Activated CD8-positive, alpha-beta memory T cell treated with anti-CD3 and anti-CD28 coated beads, Interleukin-2, amount 50 U/mL, for 24 hours (primary cell): ENCODE measurements around the gene SLC37A1.

Source experiments
- DNase-seq: peaks from one replicate; pipeline ENCODE4 v3.0.0-alpha.2; 2020; ENCODE audit errors: extremely low read depth

SLC37A1 gene

GRCh38 chr21:42544544-42544943, 30.9 kb downstream of the SLC37A1 start:
- no peak for DNase-seq

DNA sequence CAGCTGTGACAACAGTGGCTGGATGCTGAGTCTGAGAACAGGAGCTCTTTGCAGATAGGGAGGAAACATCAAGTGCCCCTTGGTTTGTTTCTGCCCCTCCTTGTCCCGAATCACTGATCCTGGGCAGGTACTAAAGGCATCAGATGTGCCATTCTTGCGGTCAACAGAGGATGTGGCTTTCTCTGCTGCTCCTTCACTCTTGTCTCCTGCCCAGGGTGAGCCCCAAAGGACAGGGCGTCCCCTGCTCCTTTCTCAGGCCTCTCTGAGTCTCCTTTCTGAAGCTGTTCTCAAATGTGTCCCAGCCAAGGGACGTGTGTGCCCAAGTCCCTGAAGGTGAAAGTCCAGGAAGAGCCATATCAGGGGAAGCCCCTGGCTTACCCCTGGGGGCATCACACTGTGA, 31.7 kb downstream of the SLC37A1 start:
- no peak for DNase-seq

GRCh38 chr21:42545745-42546144, 32.1 kb downstream of the SLC37A1 start:
- DNase-seq: no peak

DNA sequence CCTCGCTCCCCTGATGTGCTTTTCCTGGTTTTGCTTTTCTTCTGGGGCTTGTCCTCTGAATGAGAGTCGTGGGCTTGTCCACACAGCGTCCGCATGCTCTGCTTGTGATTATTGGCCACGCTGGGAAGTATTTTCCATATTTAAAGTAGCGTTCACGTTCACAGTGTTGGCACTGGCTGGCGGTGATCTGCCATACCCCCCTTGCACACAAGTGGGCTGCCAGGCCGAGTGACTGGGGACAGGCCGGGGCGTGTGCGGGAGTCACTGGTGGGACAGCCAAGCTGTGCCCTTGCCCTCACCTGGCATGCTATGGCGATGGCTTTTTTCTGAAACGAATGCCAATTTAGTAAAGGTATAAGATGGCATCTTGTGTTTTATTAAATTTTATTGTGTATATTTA, 32.8 kb downstream of the SLC37A1 start:
- DNase-seq: no peak

DNA sequence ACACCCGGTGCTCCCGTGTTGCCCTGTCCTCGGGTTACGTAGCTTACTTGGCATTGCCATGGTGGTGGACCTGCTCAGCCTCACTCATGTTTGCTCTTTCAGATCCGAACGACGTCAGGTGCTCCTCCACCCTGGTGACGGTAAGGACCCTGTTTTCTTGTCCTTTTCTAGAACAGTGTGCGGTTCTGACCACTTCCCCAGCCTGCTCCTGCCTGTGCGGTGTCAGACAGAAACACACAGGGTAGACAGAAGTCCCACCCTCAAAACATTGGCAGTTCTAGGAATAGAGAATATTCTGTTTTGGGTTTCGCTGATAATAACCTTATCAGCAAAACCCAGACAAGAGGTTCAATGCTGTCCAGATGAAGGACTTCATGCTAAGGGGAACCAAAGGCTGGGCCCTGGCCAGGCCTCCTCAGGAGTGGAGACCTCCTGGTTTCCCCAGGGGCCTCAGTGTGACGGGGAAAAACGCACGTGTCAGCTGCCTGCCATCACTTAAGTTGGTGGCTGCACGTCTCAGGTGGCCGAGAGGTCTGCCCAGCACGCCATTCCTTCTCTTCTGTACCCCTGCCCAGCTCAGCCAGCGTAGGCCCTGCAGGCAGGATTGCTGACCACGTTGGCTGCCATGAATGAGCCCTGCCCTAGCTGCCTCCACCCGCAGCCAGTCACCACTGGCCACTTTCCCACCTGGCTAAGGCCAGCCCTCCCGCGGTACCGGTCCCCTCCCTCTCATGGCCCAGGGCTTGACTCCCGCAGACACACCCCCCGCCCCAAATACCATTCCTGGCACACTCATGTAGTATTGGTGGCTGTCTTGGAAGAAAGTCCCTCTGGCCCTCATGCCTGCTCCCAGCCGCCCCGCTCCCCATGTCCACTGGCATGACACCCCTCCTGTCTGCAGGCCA, 33.6 kb downstream of the SLC37A1 start:
- no peak for DNase-seq

- no peak for DNase-seq
Observed at GRCh38 chr21:42547906-42548365, 34.3 kb downstream of the SLC37A1 start.

DNA sequence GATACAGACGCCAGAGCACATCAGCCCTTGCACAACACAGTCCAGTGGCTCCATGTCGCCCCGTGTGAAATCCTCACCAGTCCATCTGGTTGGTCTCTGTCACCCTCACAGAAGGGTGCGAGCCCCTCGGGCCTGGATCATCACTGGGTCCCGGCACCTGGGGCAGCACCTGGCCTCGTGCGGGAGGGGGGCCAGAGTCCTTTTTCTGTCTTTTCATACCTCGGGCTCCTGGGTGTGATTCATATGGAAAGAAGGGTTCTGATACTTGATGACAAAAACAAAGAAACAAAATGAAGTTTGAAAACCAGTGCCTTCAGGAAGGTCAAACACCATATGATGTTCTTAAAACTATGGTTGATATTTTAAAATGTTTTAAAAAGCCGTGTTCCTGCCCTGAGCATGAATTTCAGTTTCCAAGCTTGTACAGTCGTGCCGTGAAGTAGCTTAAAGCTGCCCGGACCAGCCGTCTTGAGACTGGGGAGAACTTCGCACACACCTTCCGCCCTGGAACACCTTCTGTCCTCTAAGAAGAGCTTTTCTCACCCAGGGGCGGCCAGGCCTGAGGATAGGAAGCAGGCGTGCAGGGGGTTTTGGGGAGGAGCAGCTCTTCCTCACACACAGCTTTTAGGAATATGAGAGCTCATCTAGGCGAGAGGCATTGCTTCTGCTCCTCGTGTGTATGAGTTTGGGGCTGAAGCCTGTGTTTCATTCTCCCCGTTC, 35.2 kb downstream of the SLC37A1 start:
- no peak for DNase-seq

- no peak for DNase-seq
Observed at GRCh38 chr21:42550817-42551216, 37.2 kb downstream of the SLC37A1 start.

- no peak for DNase-seq
Observed at GRCh38 chr21:42552407-42553336, 39.0 kb downstream of the SLC37A1 start.

- DNase-seq: no peak
Observed at GRCh38 chr21:42553435-42553834, 39.8 kb downstream of the SLC37A1 start.

DNA sequence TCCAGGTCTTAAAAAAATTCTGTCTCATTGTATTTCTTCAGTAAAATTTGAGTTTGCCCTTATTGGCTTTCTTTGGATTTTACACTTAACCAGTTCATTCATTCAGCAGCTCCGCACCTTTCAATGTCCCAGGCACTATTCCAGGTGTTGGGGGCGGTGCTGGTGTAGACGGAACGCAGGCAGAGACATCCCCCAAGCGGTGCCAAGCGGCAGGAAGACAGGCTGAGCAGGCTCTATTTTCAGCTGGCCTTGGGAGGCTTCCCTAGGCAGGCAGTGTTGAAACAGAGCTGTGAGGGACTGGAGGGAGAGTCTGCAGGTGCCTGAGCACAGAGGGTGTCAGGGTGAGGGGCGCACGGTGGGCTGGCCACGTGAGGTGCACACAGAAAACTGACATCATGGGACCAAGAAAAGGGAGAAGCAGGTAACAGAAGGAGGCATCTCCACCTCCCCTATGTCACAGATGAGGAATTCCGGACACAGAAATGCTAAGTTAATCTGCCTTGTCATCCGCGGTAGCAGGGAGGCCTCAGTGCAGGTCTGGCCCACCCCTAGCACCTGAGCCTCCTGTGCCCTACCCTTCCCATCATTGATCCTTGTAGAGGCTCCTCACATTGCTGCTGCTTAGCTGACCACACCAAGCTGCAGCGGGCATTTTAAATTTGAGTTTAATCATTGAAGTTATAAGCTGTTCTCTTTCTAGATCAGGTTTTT, 40.8 kb downstream of the SLC37A1 start:
- DNase-seq: no peak

GRCh38 chr21:42555756-42556438, 42.2 kb downstream of the SLC37A1 start:
- DNase-seq: no peak

- DNase-seq: no peak
Observed at GRCh38 chr21:42556476-42556875, 42.8 kb downstream of the SLC37A1 start.

DNA sequence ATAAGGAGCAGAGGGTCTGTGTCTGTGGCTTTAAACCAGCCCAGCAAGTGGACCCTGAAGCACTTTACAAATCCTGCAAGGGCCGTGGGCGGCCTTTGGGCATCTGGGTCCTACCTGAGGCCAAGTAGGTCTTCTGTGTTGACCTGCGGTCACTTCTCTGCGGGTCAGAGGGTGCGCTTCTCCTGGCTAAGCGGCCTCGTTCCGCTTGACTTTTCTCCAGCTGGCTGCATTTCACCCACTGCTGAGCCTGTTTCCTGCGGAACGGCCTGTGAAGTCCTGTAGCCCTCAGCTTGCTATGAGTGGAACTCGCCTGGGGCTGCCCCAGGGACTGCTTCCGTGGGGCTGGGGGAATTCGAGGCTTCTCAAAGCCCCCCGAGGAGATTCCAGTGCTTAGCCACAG, 43.3 kb downstream of the SLC37A1 start:
- no peak for DNase-seq

DNA sequence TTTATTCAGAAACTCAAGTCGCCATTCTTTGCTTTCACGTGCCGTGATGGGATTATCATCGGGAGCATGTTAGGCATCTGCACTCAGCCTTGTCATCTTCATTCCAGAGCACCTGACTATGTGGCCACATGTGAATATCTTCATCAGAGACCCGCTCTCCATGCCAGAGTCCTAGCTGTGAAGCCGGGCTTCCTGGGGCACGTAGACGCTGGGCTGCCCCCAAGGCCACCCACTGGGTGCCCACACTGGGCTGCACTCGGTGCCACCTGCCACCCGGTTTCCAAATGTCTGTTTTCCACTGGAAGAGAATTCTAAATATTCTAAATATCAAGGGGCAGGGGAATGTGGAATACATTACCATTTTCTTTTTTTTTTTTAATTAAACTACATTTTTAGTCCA, 43.8 kb downstream of the SLC37A1 start:
- DNase-seq: no peak

DNA sequence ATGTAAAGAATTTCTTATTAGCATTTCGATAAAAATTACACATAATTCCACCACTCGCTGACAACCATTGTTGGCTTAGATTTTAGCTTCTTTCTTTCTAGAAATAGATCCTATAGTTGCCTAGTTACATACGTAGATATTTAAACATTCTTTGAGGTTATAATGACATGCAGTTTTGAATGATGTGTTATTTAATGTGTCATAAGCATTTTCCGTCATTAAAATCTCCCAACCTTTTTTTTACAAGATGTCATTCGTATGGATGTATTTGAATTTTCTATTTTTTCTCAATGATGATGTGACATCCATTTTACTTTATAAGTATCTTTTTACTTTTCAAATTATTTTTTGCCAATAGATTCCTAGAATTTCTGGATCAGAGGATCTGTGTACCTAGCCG, 44.7 kb downstream of the SLC37A1 start:
- no peak for DNase-seq

DNA sequence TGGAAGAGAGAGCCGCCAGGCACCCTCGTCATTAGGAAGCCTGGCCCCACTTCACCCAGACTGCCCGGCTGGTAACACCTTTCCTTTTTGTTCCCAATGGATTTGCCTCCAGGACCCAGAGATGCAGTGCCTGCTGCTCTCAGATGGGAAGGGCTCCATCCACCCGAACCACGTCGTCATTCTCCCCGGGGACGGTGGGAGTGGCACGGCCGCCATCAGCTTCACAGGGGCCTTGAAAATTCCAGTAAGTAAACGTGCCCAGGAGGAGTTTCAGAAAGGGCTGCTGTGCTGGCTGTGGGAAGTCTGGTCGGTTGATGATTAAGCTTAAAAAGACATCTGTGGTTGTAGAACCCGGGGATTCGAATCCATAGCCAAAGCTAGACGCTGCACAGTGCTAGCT, 45.2 kb downstream of the SLC37A1 start:
- no peak for DNase-seq

DNA sequence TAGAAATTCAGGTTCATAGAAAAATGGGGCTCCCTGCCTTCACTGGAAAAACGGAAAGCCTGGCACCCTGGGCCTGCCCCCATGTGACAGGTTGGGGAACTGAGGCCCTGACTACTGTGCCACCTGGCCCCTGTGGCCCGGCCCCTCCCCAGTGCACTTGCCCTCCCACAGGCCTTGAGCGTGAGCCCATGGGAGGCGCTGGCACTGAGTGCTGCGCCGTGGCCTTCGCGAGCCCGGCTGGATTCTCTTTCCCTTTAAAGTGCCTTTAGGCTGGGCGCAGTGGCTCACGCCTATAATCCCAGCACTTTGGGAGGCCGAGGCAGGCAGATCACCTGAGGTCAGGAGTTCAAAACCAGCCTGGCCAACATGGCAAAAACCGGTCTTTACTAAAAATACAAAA, 45.7 kb downstream of the SLC37A1 start:
- DNase-seq: no peak

GRCh38 chr21:42560517-42561179, 47.0 kb downstream of the SLC37A1 start:
- DNase-seq: no peak
